Neural progenitor cell (in vitro differentiated cells): Measurements from ENCODE around the gene FER. TPM values are rescaled to one million over a fixed set of nuclear protein-coding genes. Genes with fewer than 3 reads are reported as not detected.

ENCODE experiments used
- DNase-seq: peaks from one replicate; pipeline ENCODE4 v3.0.0-alpha.2; 2016; ENCODE audit warnings: low spot score
- H2AFZ ChIP-seq: fragments of 200-600 bp; sonication (generic); replicated peaks from 2 replicates; pipeline ENCODE4 v1.6.1; 2016; ENCODE audit warnings: antibody characterized with exemption
- H3F3A ChIP-seq: fragments of 200-600 bp; sonication (generic); 2 replicates; pipeline ENCODE4 v1.6.1; 2016; ENCODE audit warnings: antibody characterized with exemption, low read depth
- H3K27ac ChIP-seq: fragments of 200-600 bp; sonication (generic); 2 replicates; pipeline ENCODE4 v1.5.1; 2016; ENCODE audit warnings: mild to moderate bottlenecking
- H3K27me3 ChIP-seq: fragments of 200-600 bp; sonication (generic); 2 replicates; pipeline ENCODE4 v1.6.1; 2016; ENCODE audit warnings: mild to moderate bottlenecking, moderate library complexity
- H3K36me3 ChIP-seq: fragments of 200-600 bp; sonication (generic); 2 replicates; pipeline ENCODE4 v1.5.1; 2016
- H3K4me1 ChIP-seq: fragments of 200-600 bp; sonication (generic); 2 replicates; pipeline ENCODE4 v1.6.1; 2016; ENCODE audit warnings: mixed run types
- H3K4me2 ChIP-seq: fragments of 200-600 bp; sonication (generic); 2 replicates; pipeline ENCODE4 v1.6.1; 2016
- H3K4me3 ChIP-seq: fragments of 200-600 bp; sonication (generic); 2 replicates; pipeline ENCODE4 v1.5.1; 2016
- H3K79me2 ChIP-seq: fragments of 200-600 bp; sonication (generic); 2 replicates; pipeline ENCODE4 v1.6.1; 2016; ENCODE audit warnings: low read depth
- H3K9ac ChIP-seq: fragments of 200-600 bp; sonication (generic); 2 replicates; pipeline ENCODE4 v1.6.1; 2016
- H3K9me3 ChIP-seq: fragments of 200-600 bp; sonication (generic); 2 replicates; pipeline ENCODE4 v1.5.1; 2016; ENCODE audit warnings: low read depth
- H4K20me1 ChIP-seq: fragments of 200-600 bp; sonication (generic); 2 replicates; pipeline ENCODE4 v1.6.1; 2016; ENCODE audit warnings: low read depth
- H3K27ac Mint-ChIP-seq: 3 replicates; pipeline ENCODE4 v1.8.0; 2021; ENCODE audit warnings: mixed read lengths
- H3K27me3 Mint-ChIP-seq: 2 replicates; pipeline ENCODE4 v1.8.0; 2022; ENCODE audit warnings: low read depth, mild to moderate bottlenecking, inconsistent platforms, moderate library complexity, mixed read lengths; ENCODE audit not compliant: insufficient read depth
- H3K36me3 Mint-ChIP-seq: 3 replicates; pipeline ENCODE4 v1.8.0; 2021; ENCODE audit warnings: mixed read lengths
- H3K4me1 Mint-ChIP-seq: 3 replicates; pipeline ENCODE4 v1.8.0; 2021; ENCODE audit warnings: mixed read lengths
- H3K4me3 Mint-ChIP-seq: 3 replicates; pipeline ENCODE4 v1.8.0; 2021; ENCODE audit warnings: mild to moderate bottlenecking, moderate library complexity, mixed read lengths
- H3K9me3 Mint-ChIP-seq: 3 replicates; pipeline ENCODE4 v1.8.0; 2020; ENCODE audit warnings: mixed read lengths
- EZH2 ChIP-seq: fragments of 200-600 bp; sonication (generic); IDR thresholded peaks from 2 replicates; pipeline ENCODE4 v1.6.1; 2017; ENCODE audit warnings: antibody characterized with exemption, mild to moderate bottlenecking, moderate library complexity
- EZH2phosphoT487 ChIP-seq: fragments of 200-600 bp; sonication (generic); IDR thresholded peaks from 2 replicates; pipeline ENCODE4 v1.6.1; 2017; ENCODE audit warnings: antibody characterized with exemption
- total RNA-seq: library from RNA; depleted of rRNA; stranded (reverse); fragments of >200 nt; gene quantifications from 2 replicates; pipeline ENCODE4 v1.2.3, GENCODE V29; 2015; ENCODE audit warnings: low replicate concordance
- TF ChIP-seq, protein P1 (sequence below): fragments of 200-600 bp; sonication (generic); IDR thresholded peaks from 2 replicates; pipeline ENCODE4 v1.5.1; 2017; ENCODE audit warnings: antibody characterized with exemption, mild to moderate bottlenecking

The FER gene
- total RNA-seq, 1 donor from 2014 or later: 25.0 TPM

DNA sequence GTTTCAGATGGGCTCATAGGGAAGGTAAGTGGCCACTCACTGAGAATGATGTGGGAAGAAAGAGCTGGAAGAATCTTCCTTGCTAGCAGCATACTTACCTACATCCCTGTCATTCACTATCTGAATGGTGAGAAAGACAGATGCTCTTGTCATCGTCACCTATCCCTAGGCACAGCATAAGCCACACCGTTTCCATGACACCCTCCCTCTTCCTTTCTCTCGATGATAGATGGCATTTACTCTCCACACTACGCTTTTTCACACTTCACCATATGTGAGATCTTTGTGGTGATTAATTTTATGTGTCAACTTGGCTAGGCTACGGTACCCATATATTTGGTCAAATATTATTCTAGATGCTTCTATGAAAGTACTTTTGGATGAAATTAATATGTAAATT is 44.4 kb upstream of the FER start:
- Mint-ChIP-seq H3K36me3 (no peaks in the 10 kb centered on the region), H3K27me3 (peaks cover 4% of the 10 kb centered on the region), H3K27ac (no peak overlapping the region), H3K9me3 (no peaks in the 10 kb centered on the region), H3K4me1 (peaks cover 2% of the 10 kb centered on the region), H3K4me3 (no peak overlapping the region)
- H3K36me3 ChIP-seq: no peaks in the 10 kb centered on the region
- TF ChIP-seq EZH2: no peak
- no peak for TF ChIP-seq EZH2phosphoT487
- TF ChIP-seq, protein P1, sequence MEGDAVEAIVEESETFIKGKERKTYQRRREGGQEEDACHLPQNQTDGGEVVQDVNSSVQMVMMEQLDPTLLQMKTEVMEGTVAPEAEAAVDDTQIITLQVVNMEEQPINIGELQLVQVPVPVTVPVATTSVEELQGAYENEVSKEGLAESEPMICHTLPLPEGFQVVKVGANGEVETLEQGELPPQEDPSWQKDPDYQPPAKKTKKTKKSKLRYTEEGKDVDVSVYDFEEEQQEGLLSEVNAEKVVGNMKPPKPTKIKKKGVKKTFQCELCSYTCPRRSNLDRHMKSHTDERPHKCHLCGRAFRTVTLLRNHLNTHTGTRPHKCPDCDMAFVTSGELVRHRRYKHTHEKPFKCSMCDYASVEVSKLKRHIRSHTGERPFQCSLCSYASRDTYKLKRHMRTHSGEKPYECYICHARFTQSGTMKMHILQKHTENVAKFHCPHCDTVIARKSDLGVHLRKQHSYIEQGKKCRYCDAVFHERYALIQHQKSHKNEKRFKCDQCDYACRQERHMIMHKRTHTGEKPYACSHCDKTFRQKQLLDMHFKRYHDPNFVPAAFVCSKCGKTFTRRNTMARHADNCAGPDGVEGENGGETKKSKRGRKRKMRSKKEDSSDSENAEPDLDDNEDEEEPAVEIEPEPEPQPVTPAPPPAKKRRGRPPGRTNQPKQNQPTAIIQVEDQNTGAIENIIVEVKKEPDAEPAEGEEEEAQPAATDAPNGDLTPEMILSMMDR: no peak
- H3K4me3 ChIP-seq: no peak overlapping the region
- no peaks in the 10 kb centered on the region for H3K79me2 ChIP-seq
- no peaks in the 10 kb centered on the region for H3K9me3 ChIP-seq
- no peak overlapping the region for H2AFZ ChIP-seq
- H3F3A ChIP-seq: no peaks in the 10 kb centered on the region
- no peaks in the 10 kb centered on the region for H4K20me1 ChIP-seq
- no peak overlapping the region for H3K4me2 ChIP-seq
- H3K27me3 ChIP-seq: no peaks in the 10 kb centered on the region
- no peak overlapping the region for H3K9ac ChIP-seq
- no peaks in the 10 kb centered on the region for H3K4me1 ChIP-seq
- no peak overlapping the region for H3K27ac ChIP-seq
- DNase-seq: no peak

DNA sequence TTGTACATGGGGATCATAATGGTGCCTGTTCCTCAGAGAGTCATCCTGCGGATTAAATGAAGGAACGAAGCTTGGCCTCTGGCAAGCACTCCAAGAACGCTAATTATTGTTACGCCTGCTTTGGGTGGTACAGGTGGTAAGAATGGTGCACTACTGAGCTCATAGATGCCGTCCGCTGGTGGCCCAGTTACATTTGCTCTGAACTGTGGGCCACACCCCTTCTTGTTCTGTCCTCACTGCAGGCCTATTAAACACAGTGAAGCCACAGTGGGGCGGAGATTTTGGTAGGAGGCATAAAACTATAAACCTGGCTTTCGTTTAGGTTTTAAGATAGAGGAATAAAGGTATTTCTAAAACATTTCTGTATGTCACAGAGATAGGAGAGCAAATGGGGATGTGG is 40.6 kb upstream of the FER start:
- Histone ChIP-seq H2AFZ (peak overlapping the region; percentile 22), H3K36me3 (no peaks in the 10 kb centered on the region)

DNA sequence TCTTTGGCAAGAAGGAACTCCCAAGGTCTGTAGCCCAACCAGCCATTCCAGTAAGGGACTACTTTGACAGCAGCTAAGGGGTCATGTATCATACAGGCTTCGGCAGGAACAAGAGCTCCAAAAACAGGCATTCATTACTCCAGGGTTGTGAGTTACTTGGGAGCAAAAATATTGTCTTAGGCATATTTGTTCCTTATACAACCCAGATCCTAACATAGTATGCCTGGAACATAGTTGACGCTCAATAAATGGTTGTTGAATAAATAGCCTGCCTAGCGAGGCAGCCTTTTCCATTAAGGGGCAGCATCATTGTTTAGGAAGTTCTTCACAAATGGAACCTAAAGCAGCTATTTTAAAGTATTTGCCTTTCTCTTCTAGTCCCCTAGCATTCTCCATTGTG is 35.8 kb upstream of the FER start:
- Histone ChIP-seq H3K9me3 (no peaks in the 10 kb centered on the region), H3K27me3 (no peaks in the 10 kb centered on the region), H3K9ac (no peak overlapping the region), H3K79me2 (no peaks in the 10 kb centered on the region), H3K36me3 (no peaks in the 10 kb centered on the region), H4K20me1 (no peaks in the 10 kb centered on the region), H3K4me1 (no peaks in the 10 kb centered on the region), H3F3A (no peaks in the 10 kb centered on the region), H2AFZ (peak overlapping the region; percentile 37), H3K4me3 (no peak overlapping the region), H3K27ac (no peak overlapping the region), H3K4me2 (no peak overlapping the region)
- no peaks in the 10 kb centered on the region for H3K36me3 Mint-ChIP-seq
- peaks cover 2% of the 10 kb centered on the region for H3K27me3 Mint-ChIP-seq
- H3K4me3 Mint-ChIP-seq: no peak overlapping the region
- TF ChIP-seq EZH2phosphoT487: no peak
- no peak for TF ChIP-seq EZH2
- TF ChIP-seq, protein P1: no peak
- DNase-seq: no peak
- no peaks in the 10 kb centered on the region for H3K4me1 Mint-ChIP-seq
- H3K9me3 Mint-ChIP-seq: no peaks in the 10 kb centered on the region
- H3K27ac Mint-ChIP-seq: no peak overlapping the region

More for the DNA sequence above, 40.6 kb upstream of the FER start:
- Mint-ChIP-seq H3K4me3 (no peak overlapping the region), H3K27ac (no peak overlapping the region), H3K27me3 (peaks cover 3% of the 10 kb centered on the region), H3K9me3 (no peaks in the 10 kb centered on the region), H3K4me1 (no peaks in the 10 kb centered on the region), H3K36me3 (no peaks in the 10 kb centered on the region)
- Histone ChIP-seq H3K4me2 (no peak overlapping the region), H3K4me3 (no peak overlapping the region), H3K79me2 (no peaks in the 10 kb centered on the region), H3K27ac (no peak overlapping the region), H3K9ac (no peak overlapping the region), H3K4me1 (no peaks in the 10 kb centered on the region), H3K9me3 (no peaks in the 10 kb centered on the region), H3K27me3 (no peaks in the 10 kb centered on the region), H3F3A (no peaks in the 10 kb centered on the region), H4K20me1 (no peaks in the 10 kb centered on the region)
- TF ChIP-seq EZH2 (no peak), EZH2phosphoT487 (no peak)
- TF ChIP-seq, protein P1: no peak
- no peak for DNase-seq
